Ureter (tissue), 1 donor: ENCODE data around the gene AMELY. TPM values are rescaled to one million over a fixed set of nuclear protein-coding genes. Genes with fewer than 3 reads are reported as not detected.

Experiments
- total RNA-seq: library from RNA; stranded (reverse); gene quantifications from one replicate; pipeline ENCODE4 v1.2.4, GENCODE V29; 2023
- donor health status: DM: yes; HTN: yes; CAD: no.

Gene AMELY
- total RNA-seq, 1 donor from 2014 or later = not detected

Other genes with a start within 250 kb of the AMELY start
- gene TBL1Y, start 1.1 kb downstream of the AMELY start, total RNA-seq = not detected